ENCODE data around the gene LRRC28.
"Not testable (repeated sequence)": the region's sequence is repeated elsewhere in the genome, so short reads cannot be mapped to it uniquely, and the experiment has no call there.

Gene LRRC28

GRCh38 chr15:99345832-99346462 lies 94.7 kb downstream of the LRRC28 start:
- no peak for DNase-seq

- no peak for DNase-seq
Measured at GRCh38 chr15:99347574-99347973, 96.3 kb downstream of the LRRC28 start.

DNA sequence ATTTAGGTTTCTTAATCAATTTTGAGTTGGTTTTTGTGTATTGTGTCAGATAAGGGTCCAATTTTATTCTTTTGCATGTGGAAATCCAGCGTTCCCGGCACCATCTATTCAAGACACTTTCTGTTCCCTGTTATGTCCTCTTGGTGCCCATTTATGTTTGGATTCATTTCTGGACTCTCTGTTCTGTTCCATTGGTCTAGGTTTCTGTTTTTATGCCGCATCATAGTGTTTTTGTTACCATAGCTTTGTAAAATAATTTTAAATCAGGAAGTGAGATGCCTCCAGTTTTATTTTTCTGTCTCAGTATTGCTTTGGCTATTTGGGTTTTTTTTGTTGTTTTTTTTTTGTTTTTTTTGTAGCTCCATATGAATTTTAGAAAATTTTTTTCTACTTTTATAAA lies 97.1 kb downstream of the LRRC28 start:
- no peak for DNase-seq

DNA sequence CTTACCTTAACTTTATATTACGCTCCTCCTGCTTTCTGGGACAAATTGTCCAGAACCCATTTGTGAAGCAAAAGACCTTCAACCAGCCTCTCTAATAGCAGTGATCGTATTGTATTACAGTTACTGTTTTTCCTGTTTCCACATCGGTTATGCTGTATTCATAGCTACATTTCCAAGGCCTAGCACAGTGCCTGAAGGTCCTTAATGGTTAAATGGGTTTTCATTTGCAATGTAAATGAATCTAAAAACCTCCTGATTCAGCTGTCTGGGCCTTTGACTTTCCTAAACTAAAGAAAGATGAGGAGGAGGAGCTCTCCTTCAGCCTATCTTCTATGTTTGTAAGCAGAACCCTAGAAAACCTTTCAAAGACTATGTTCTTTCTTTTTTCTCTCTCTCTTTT lies 99.1 kb downstream of the LRRC28 start:
- DNase-seq: no peak

DNA sequence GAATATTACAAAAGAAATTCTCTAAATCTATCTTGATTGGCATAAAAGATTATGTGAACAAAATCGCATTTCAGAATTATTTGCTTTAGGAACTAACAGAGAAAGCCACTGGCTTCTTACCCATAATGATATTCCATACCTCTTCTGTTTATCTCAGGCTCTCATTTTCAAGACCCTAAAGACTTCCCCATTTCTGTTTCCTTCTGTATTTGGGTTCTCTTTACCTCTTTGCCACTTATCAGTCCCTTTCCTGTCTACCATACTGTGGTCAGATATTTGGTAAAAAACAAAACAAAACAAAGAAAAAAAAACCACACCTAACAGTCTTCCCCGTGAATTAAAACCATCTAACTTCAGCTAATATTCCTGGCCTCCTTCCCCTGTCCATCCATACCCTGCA lies 108.5 kb downstream of the LRRC28 start:
- no peak for DNase-seq

- no peak for DNase-seq
Measured at GRCh38 chr15:99361545-99362185, 110.4 kb downstream of the LRRC28 start.

- no peak for DNase-seq
Measured at GRCh38 chr15:99365242-99365641, 114.0 kb downstream of the LRRC28 start.

DNA sequence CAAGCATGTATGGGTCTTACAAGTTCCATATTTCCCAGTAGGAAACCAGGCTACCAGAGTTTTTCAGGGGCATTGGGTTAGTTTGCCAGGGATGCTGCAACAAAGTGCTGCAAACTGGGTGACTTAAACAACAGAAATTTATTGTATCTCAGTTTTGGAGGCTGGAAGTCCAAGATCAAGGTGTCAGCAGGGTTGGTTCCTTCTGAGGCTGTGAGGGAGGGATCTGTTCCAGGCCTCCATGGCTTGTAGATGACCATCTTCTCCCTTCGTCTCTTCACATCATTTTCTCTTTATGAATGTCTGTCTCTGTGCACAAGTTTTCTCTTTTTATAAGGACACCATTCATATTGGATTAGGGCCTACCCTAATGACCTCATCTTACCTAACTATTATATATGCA lies 114.7 kb downstream of the LRRC28 start:
- DNase-seq: no peak

GRCh38 chr15:99368743-99369142 lies 117.5 kb downstream of the LRRC28 start:
- no peak for DNase-seq

- DNase-seq: no peak
Measured at GRCh38 chr15:99369196-99369595, 117.9 kb downstream of the LRRC28 start.

GRCh38 chr15:99371180-99372103 lies 120.2 kb downstream of the LRRC28 start:
- no peak for DNase-seq

DNA sequence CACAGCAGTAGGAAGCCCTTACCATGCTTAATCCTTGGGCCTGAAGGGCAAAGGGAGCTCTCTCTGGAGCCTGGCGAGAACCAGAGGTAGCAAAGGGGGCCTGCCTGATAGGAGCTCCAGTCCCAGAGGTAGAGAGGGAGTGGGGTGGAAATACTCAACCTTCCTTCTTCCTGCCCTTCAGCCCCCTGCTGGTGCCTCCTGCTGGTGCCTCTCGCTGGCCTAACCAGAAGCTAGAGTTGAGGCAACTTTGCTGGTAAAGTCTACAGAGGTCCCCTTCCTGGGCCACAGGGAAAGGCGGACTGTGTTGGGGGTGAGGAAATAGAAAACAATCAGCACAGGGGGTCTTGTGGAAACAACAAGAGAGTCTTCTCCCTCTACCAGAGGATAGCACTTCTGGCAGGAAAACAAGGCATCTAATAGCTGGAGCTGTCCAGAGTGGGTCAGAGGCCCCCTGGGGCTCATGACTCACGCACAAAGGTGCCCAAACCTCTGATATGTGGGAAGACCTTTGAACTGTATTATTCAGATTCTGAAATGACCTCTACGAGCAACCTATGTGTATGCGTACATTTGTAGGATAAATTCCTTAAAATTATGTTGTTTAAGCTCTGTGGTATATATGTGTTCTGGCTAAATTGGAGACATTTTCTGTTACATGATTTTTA lies 133.9 kb downstream of the LRRC28 start:
- DNase-seq: no peak

DNA sequence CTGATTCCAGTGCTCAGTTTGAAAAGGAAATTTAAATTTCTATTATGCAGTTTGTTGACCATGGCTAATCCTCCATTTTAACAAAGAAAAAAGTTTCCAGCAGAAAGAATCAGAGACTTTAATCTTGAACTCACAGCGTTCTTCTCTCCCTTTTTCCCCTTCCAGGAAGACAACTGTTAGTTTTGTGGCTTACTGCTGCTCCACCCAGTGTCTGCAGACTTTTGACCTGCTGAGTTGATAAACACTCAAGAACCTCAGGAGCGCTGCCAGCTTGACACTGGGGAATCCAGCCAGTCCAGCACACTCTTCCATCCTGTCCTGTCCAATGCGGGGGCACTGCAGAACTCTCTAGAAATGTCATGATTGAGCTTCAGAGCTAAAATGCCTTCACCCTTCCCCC lies 134.6 kb downstream of the LRRC28 start:
- no peak for DNase-seq

DNA sequence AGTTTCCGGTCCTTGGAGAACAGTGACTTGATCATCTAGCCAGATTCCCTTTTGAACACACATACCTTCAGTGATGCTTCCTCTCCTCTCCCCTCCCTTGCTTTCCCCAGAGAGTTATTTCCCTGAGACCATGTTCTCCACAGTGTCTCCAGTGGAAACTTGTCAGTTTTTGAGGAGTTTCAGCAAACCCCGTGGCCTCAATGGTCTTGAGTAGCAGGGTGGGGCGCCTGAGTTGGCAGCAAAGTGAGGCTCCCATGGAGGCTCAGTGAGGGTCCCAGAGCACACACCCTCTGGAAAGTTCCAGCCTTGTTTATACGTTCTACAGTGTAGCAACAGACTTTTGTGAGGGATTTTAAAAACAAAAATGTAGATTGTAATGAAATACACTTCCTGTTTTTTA lies 135.1 kb downstream of the LRRC28 start:
- no peak for DNase-seq

DNA sequence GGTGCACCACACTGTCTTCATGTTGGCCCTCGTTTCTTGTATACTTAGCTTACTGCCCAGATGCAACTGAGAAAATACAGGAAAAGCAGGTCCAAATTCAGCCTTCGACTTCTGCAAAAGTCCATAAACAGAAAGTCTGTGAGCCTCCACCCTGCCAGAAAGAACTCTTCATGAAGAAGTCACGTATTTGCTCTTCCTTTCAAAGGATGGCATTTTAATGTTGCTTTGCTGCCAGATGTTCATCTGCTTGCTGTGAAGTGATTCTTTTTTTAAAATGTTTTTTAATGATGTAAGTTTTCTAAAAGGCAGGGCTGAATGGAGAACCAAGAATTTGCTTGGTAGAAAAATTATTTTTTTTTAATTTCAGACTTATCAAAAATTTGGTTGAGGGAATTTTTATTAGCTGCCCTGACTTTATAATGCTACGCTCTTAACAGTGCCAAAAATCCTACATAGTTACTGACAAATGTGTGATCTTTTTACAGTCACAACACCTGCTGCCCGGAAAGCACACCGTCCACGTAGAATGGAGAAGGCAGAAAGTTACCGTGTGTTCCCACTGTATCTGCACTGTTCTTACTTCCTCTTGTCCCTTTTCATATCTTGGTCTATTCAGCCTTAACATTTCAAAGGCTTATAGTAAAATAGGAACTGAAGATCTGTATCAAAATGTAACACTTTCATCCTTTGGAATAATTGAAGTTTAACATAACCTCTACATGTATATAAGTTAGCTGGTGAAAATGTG lies 136.3 kb downstream of the LRRC28 start:
- no peak for DNase-seq

GRCh38 chr15:99390667-99391066 lies 139.4 kb downstream of the LRRC28 start:
- DNase-seq: no peak

DNA sequence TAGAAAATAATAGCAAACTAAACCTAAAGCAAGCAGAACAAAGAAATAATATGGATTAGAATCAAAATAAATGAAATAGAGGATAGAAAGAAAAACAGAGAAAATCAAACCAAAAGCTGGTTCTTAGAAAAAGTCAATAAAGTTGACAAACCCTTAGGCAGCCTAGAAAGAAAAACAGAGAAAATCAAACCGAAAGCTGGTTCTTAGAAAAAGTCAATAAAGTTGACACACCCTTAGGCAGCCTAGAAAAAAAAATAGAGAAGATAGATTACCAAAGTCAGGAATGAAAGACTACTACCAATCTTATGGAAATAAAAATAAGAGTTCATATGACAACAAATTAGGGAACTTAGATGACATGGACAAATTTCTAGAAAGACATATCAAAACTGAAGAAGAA lies 142.4 kb downstream of the LRRC28 start:
- no peak for DNase-seq

- no peak for DNase-seq
Measured at GRCh38 chr15:99396375-99396774, 145.1 kb downstream of the LRRC28 start.

DNA sequence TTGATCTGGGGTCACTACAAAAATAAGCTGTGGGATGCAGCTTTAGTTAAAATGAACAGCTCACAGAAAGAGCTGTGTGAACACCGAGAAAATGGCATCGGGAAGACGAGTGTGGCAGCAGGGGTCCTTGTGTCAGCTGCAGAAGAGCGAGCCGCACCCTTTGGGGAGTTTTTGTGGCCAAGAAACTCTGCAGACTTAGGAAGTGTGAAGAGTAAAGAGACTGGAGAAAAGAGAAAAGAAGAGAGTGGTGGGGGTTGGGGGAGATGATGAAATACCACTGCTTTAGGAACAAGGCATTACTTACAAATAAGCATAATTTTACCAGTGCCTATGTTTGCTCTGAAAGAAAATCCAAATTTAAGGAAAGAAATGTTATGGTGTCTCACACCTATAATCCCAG lies 147.8 kb downstream of the LRRC28 start:
- no peak for DNase-seq

DNA sequence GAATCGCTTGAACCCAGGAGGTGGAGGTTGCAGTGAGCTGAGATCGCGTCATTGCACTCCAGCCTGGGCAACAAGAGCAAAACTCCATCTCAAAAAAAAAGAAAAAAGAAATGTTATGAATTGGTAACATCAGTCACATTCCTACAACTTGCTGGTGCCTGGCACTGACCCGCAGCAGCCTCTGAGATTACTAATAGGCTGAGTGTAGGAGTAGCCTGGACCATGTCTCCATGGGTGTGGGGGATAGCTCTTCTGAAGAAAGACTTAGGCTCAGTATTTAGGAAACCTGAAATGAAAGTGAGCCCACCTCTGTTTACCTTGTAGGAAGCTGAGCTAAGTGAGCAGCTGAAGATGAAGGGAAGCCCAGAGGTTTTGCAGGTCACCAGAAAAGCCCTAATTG lies 148.3 kb downstream of the LRRC28 start:
- no peak for DNase-seq

GRCh38 chr15:99401216-99401615 lies 149.9 kb downstream of the LRRC28 start:
- not testable (repeated sequence) for DNase-seq

- no peak for DNase-seq
Measured at GRCh38 chr15:99402014-99402729, 150.9 kb downstream of the LRRC28 start.

Measured in DMS 273 treated with DMSO at 0.1 percent for 48 hours (cell line).